ENCODE results near the gene ODAD3.

The ODAD3 gene

DNA sequence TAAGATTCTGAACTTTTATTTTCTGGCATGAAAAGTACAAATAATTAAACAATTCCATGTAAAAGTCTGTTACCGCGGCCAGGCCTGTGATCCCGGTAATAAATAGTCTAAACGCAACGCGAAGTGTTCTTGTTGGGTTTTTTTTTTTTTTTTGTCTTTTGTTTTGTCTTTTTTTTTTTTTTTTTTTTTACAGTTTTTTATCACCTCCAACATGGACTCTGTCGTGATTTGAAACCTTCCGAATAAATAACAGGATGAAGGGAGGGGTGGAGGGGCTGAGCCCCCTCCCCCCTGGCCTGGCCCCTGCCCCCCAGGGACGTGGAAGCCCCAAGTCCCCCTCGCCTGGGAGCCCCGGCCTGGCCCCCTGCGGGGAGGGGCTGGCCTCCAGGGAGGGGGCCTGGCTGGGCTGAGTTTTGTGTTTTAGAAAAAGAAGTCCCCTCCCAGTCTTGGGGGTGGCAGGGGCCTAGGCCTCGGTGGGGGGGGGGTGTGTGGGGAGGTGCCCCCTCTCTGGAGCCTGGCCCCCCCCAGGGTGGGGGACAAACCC, 16.5 kb upstream of the ODAD3 start:
- DNase-seq (ENCODE audit: low read depth) = no peak
- TF ChIP-seq, protein P1, sequence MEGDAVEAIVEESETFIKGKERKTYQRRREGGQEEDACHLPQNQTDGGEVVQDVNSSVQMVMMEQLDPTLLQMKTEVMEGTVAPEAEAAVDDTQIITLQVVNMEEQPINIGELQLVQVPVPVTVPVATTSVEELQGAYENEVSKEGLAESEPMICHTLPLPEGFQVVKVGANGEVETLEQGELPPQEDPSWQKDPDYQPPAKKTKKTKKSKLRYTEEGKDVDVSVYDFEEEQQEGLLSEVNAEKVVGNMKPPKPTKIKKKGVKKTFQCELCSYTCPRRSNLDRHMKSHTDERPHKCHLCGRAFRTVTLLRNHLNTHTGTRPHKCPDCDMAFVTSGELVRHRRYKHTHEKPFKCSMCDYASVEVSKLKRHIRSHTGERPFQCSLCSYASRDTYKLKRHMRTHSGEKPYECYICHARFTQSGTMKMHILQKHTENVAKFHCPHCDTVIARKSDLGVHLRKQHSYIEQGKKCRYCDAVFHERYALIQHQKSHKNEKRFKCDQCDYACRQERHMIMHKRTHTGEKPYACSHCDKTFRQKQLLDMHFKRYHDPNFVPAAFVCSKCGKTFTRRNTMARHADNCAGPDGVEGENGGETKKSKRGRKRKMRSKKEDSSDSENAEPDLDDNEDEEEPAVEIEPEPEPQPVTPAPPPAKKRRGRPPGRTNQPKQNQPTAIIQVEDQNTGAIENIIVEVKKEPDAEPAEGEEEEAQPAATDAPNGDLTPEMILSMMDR (conservative IDR thresholded peaks at IDR 0.05; ENCODE audit: low read length) = no peak

DNA sequence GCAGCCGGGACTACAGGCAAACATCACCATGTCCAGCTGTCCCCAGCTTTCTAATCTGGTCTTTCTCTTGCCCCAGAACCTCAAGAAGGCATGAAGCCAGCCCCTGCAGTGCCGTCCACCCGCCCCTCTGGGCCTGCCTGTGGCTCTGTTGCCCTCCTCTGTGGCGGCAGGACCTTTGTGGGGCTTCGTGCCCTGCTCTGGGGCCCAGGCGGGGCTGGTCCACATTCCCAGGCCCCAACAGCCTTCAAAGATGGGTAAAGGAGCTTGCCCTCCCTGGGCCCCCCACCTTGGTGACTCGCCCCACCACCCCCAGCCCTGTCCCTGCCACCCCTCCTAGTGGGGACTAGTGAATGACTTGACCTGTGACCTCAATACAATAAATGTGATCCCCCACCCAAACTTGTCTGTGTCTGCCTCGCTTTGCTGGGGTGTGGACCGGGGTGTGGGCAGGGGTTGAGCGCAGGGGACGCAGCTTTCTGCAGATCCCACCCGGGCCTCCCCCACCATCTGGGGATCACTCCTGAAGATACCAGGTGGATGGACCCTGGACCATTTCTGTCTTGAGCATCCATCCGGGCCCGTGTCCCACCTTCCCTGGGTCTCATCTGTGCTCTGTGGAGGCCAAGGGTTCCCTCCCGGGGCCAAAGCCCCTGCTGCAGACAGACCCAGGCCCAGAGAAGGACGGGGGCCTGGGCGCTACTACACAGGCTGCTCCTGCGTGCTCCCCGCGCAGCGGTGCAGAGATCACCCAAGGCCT, 15.8 kb upstream of the ODAD3 start:
- TF ChIP-seq, protein P1 (conservative IDR thresholded peaks at IDR 0.05; ENCODE audit: low read length) = no peak
- no peak overlapping the region for H3K4me3 ChIP-seq (ENCODE audit: low read length)
- no peak for DNase-seq (ENCODE audit: low read depth)

More for the DNA sequence above, 16.5 kb upstream of the ODAD3 start:
- no peak overlapping the region for H3K4me3 ChIP-seq (ENCODE audit: low read length)

DNA sequence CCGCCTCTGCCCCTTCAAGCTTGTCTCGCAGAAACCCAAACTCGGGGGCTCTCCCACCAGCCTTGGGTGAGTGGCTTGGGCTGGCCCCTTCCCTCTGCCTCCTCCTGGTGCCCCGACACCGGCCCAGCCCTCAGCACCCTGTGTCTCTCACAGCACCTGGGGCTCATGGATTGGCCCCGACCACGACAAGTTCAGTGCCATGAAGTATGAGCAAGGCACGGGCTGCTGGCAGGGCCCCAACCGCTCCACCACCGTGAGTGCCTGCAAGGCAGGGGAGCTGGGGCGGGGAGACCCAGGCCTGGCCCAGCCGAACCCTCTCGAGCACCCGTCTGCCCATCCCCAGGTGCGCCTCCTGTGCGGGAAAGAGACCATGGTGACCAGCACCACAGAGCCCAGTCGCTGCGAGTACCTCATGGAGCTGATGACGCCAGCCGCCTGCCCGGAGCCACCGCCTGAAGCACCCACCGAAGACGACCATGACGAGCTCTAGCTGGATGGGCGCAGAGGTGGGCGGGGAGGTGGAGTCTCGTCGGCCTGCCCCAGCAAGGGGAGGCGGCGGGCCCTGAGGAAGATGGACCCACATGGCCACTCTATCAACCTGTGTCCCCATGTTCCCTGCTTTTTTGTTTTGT, 14.1 kb upstream of the ODAD3 start:
- no peak overlapping the region for H3K4me3 ChIP-seq (ENCODE audit: low read length)
- DNase-seq (ENCODE audit: low read depth) = no peak
- TF ChIP-seq, protein P1 (conservative IDR thresholded peaks at IDR 0.05; ENCODE audit: low read length) = no peak

DNA sequence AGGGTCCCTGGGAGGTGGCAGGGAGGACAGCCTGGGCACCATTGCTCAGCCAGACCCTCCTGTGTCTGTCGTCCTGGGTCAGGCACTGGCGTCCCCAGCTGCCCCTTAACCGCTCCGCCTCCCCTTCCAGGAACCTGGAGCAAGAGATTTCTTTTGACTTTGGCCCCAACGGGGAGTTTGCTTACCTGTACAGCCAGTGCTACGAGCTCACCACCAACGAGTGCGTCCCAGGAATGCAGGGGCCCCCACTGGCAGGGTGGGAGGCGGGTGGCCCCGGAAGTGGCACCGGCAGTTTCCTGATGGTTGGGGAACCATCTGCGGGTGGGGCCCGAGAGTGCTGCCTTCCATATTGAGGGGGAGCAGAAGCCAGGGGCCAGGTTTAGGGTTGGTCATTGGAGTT, 13.5 kb upstream of the ODAD3 start:
- DNase-seq (ENCODE audit: low read depth) = no peak
- TF ChIP-seq, protein P1 (conservative IDR thresholded peaks at IDR 0.05; ENCODE audit: low read length) = no peak
- no peak overlapping the region for H3K4me3 ChIP-seq (ENCODE audit: low read length)

DNA sequence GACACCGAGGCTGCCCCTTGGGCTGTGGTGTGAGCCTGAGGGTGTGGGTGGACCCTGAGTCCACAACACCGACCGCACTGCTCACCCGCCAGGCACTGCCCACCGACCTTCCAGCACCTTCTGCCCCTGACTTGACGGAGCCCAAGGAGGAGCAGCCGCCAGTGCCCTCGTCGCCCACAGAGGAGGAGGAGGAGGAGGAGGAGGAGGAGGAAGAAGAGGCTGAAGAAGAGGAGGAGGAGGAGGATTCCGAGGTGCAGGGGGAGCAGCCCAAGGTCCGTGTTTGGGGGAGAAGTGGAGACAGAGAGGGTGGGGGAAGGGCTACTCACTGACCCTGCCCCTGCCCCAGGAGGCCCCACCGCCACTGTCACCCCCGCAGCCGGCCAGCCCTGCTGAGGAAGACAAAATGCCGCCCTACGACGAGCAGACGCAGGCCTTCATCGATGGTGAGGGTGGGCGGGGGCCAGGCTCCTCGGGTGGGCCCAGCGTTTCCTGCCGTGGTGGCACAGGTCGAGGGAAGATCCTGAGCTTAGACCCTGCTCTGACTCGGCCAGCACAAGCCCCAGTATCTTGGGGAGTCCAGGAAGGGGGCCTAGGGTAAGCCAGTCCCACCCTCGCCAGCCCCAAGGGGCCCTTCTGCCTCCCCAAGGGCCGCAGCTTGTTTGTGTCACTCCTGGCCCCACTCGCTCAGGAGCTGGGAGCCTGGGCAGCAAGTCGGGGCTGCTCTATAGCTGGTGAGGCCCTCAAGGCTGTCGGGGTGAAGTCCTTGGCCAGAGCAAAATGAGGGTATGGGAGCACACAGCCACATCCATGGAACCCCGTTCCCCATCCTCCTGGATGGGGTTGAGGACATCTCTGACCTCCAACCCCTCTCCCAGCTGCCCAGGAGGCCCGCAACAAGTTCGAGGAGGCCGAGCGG, 12.7 kb upstream of the ODAD3 start:
- DNase-seq (ENCODE audit: low read depth) = no peak
- TF ChIP-seq, protein P1 (conservative IDR thresholded peaks at IDR 0.05; ENCODE audit: low read length) = no peak
- no peak overlapping the region for H3K4me3 ChIP-seq (ENCODE audit: low read length)

DNA sequence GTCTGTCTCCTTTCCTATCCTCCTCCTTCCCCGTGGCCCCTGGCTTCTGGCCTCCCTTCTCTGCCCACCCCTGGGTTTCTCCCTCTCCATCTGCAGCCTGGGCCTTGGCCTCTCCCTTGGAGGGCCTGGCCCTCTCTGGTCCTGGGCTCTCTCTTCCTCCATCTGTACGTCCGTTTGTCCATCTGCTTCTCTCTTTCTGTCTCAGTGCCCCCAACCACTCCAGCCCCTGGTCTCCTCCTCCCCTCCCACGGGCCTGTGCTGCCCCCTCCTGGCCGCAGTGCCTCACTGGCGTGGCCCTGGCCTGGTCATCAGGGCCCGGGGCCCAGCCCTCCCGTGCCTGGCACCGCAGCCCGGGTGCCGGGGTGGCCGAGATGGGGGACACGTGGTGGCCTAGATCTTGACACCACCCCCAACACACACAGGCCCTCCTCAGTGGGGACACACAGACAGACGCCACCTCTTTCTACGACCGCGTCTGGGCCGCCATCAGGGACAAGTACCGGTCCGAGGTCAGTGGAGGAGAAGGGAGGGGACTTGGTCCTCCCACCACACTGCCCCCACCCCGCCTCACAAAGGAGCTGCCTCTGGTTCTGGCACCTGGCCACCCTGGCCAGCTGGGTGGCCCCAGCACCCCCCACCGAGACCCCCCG, 11.9 kb upstream of the ODAD3 start:
- TF ChIP-seq, protein P1 (conservative IDR thresholded peaks at IDR 0.05; ENCODE audit: low read length) = peak; percentile 63
- H3K4me3 ChIP-seq (ENCODE audit: low read length) = no peak overlapping the region
- no peak for DNase-seq (ENCODE audit: low read depth)
